GM13977 (cell line): ENCODE data around the gene SGIP1.
"Not testable (repeated sequence)": the region's sequence is repeated elsewhere in the genome, so short reads cannot be mapped to it uniquely, and the experiment has no call there.

Source experiments
- DNase-seq: peaks from one replicate; pipeline ENCODE4 v3.0.0; 2012; ENCODE audit warnings: low spot score
- CTCF ChIP-seq: IDR thresholded peaks from 2 replicates; pipeline ENCODE4 v1.5.1; 2012; ENCODE audit warnings: mild to moderate bottlenecking, control low read depth; ENCODE audit not compliant: insufficient read depth; ENCODE audit errors: extremely low read depth, missing control alignments
- in situ Hi-C: fragments of 300-500 bp; cut with MboI; formaldehyde crosslinking; loops from one replicate; pipeline ENCODE4 v1.12.0; 2022; ENCODE audit warnings: low sequenced_read_pairs, low pct_unique_long_range_greater_than_20kb, mixed read lengths, inconsistent platforms; ENCODE audit not compliant: unreplicated experiment

Gene SGIP1

GRCh38 chr1:66580081-66580480 lies 46.1 kb downstream of the SGIP1 start:
- no peak for TF ChIP-seq CTCF
- DNase-seq, result no peak
- in situ Hi-C loops, result no loop called here

DNA sequence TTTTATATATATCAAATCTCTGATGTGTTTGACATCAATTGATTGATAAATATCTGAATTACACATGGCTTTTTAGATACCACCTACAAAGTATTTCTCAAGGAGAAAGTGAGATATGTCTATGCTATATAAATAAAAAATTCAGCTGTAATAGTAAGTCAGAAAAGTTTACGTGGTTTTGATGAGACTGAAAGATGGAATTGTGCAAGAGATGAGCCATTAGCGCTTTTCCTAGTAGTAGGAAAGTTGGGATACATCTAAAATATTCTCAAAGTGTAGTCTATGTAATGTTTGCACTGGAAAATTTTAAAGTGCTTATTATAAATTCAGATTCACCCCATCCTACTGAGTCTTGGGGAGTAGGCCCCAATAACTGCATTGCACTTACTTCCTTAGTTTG lies 49.1 kb downstream of the SGIP1 start:
- TF ChIP-seq CTCF, result no peak
- in situ Hi-C loops, result no loop called here
- no peak for DNase-seq

GRCh38 chr1:66585002-66585401 lies 51.0 kb downstream of the SGIP1 start:
- in situ Hi-C loops, result no loop called here
- no peak for DNase-seq
- no peak for TF ChIP-seq CTCF

- DNase-seq, result no peak
- in situ Hi-C loops, result no loop called here
Measured at GRCh38 chr1:66589326-66589725, 55.4 kb downstream of the SGIP1 start.

GRCh38 chr1:66592106-66592507 lies 58.2 kb downstream of the SGIP1 start:
- DNase-seq, result not testable (repeated sequence)

More at GRCh38 chr1:66589326-66589725, 55.4 kb downstream of the SGIP1 start:
- no peak for TF ChIP-seq CTCF

GRCh38 chr1:66596191-66596590 lies 62.2 kb downstream of the SGIP1 start:
- TF ChIP-seq CTCF, result no peak
- no peak for DNase-seq
- in situ Hi-C loops, result no loop called here

More at GRCh38 chr1:66592106-66592507, 58.2 kb downstream of the SGIP1 start:
- in situ Hi-C loops, result not testable (repeated sequence)

DNA sequence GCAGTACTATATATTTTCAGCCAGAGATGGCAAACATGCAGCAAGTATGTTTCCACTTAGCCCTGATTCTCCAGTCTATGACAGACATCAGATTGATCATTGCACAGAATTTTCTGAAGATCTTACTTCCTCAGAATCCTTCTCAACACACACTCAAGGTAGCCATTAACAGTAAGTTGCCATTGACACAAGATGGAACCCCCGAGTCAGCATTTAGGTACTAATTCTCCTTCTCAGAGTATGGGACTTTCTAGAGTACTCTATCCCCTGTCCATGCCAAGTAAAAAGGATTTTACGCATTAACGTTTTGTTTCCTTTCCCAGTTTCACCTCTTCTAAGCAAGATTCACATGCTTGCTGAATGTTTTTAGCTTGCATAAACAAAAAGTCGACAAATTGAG lies 63.5 kb downstream of the SGIP1 start:
- DNase-seq, result no peak
- in situ Hi-C loops, result no loop called here
- no peak for TF ChIP-seq CTCF
